ENCODE measurements around the gene AASS.

AASS gene

GRCh38 chr7:122161628-122162027 is 17.6 kb upstream of the AASS start:
- no peaks in the 10 kb centered on the region for H3K27me3 ChIP-seq (ENCODE audit: control insufficient read depth, low read length)
- H3K36me3 ChIP-seq (ENCODE audit: control insufficient read depth, low read length) = no peaks in the 10 kb centered on the region
- H3K79me2 ChIP-seq (ENCODE audit: control insufficient read depth, low read length) = no peaks in the 10 kb centered on the region
- no peaks in the 10 kb centered on the region for H4K20me1 ChIP-seq (ENCODE audit: control insufficient read depth, insufficient read depth, low read depth, low read length)
- no peaks in the 10 kb centered on the region for H3K4me1 ChIP-seq (ENCODE audit: control insufficient read depth, low read length)
- no peak overlapping the region for H3K4me2 ChIP-seq (ENCODE audit: low read length)
- H3F3A ChIP-seq (ENCODE audit: control insufficient read depth, insufficient read depth) = no peaks in the 10 kb centered on the region
- no peak for TF ChIP-seq EZH2phosphoT487 (IDR thresholded peaks at IDR 0.05; ENCODE audit: borderline replicate concordance, low read length)
- TF ChIP-seq CTCF (IDR thresholded peaks at IDR 0.05; ENCODE audit: low read depth, low read length, poor library complexity, severe bottlenecking) = no peak
- no peaks in the 10 kb centered on the region for H3K9me2 ChIP-seq (replicated peaks; ENCODE audit: control insufficient read depth, low read length)
- H3K9me3 ChIP-seq (ENCODE audit: control insufficient read depth, insufficient read depth, low read length) = no peaks in the 10 kb centered on the region
- no peak overlapping the region for H3K27ac ChIP-seq (ENCODE audit: low read depth, low read length)
- no peak overlapping the region for H3K4me3 ChIP-seq (ENCODE audit: low read length)

- H3K4me2 ChIP-seq (ENCODE audit: low read length) = no peak overlapping the region
- no peaks in the 10 kb centered on the region for H4K20me1 ChIP-seq (ENCODE audit: control insufficient read depth, insufficient read depth, low read depth, low read length)
- no peaks in the 10 kb centered on the region for H3K79me2 ChIP-seq (ENCODE audit: control insufficient read depth, low read length)
- H3K27ac ChIP-seq (ENCODE audit: low read depth, low read length) = no peak overlapping the region
- no peaks in the 10 kb centered on the region for H3K9me2 ChIP-seq (replicated peaks; ENCODE audit: control insufficient read depth, low read length)
- no peaks in the 10 kb centered on the region for H3F3A ChIP-seq (ENCODE audit: control insufficient read depth, insufficient read depth)
- H3K9me3 ChIP-seq (ENCODE audit: control insufficient read depth, insufficient read depth, low read length) = no peaks in the 10 kb centered on the region
- H3K4me1 ChIP-seq (ENCODE audit: control insufficient read depth, low read length) = no peaks in the 10 kb centered on the region
- H3K36me3 ChIP-seq (ENCODE audit: control insufficient read depth, low read length) = no peaks in the 10 kb centered on the region
- H3K27me3 ChIP-seq (ENCODE audit: control insufficient read depth, low read length) = no peaks in the 10 kb centered on the region
- no peak for TF ChIP-seq EZH2phosphoT487 (IDR thresholded peaks at IDR 0.05; ENCODE audit: borderline replicate concordance, low read length)
- TF ChIP-seq CTCF (IDR thresholded peaks at IDR 0.05; ENCODE audit: low read depth, low read length, poor library complexity, severe bottlenecking) = no peak
- no peak overlapping the region for H3K4me3 ChIP-seq (ENCODE audit: low read length)
Observed at GRCh38 chr7:122155566-122155965, 11.5 kb upstream of the AASS start.

- H3K4me1 ChIP-seq (ENCODE audit: control insufficient read depth, low read length) = no peaks in the 10 kb centered on the region
- no peaks in the 10 kb centered on the region for H3K9me2 ChIP-seq (replicated peaks; ENCODE audit: control insufficient read depth, low read length)
- TF ChIP-seq CTCF (IDR thresholded peaks at IDR 0.05; ENCODE audit: low read depth, low read length, poor library complexity, severe bottlenecking) (no peak), EZH2phosphoT487 (IDR thresholded peaks at IDR 0.05; ENCODE audit: borderline replicate concordance, low read length) (no peak)
- no peak overlapping the region for H3K4me2 ChIP-seq (ENCODE audit: low read length)
- H4K20me1 ChIP-seq (ENCODE audit: control insufficient read depth, insufficient read depth, low read depth, low read length) = no peaks in the 10 kb centered on the region
- H3K36me3 ChIP-seq (ENCODE audit: control insufficient read depth, low read length) = no peaks in the 10 kb centered on the region
- H3F3A ChIP-seq (ENCODE audit: control insufficient read depth, insufficient read depth) = no peaks in the 10 kb centered on the region
- no peaks in the 10 kb centered on the region for H3K9me3 ChIP-seq (ENCODE audit: control insufficient read depth, insufficient read depth, low read length)
- no peak overlapping the region for H3K27ac ChIP-seq (ENCODE audit: low read depth, low read length)
- H3K27me3 ChIP-seq (ENCODE audit: control insufficient read depth, low read length) = no peaks in the 10 kb centered on the region; the same call in 1 of the 2 replicates
- H3K4me3 ChIP-seq (ENCODE audit: low read length) = no peak overlapping the region
- H3K79me2 ChIP-seq (ENCODE audit: control insufficient read depth, low read length) = no peaks in the 10 kb centered on the region
Observed at GRCh38 chr7:122148878-122149277, 4.8 kb upstream of the AASS start.
